Keratinocyte (primary cell): Measurements from ENCODE around the gene DOK6. TPM values are rescaled to one million over a fixed set of nuclear protein-coding genes. Genes with fewer than 3 reads are reported as not detected.

Experiments
- DNase-seq: peaks from one replicate; pipeline ENCODE4 v3.0.0-alpha.2; 2011; ENCODE audit warnings: low read depth, missing footprints, low spot score
- FAIRE-seq: peaks from 2 replicates; lab custom pipeline; 2011; peaks lifted over from hg19 to GRCh38; lab: Jason Lieb, UNC
- H2AFZ ChIP-seq: 2 replicates; pipeline ENCODE4 v1.6.0; 2012; ENCODE audit warnings: low read length, control low read depth, inconsistent platforms; ENCODE audit not compliant: control insufficient read depth
- H3K27ac ChIP-seq: 2 replicates; pipeline ENCODE4 v1.5.1; 2011; ENCODE audit warnings: low read length; ENCODE audit not compliant: control insufficient read depth, insufficient read depth
- H3K27me3 ChIP-seq: 3 replicates; pipeline ENCODE4 v1.6.0; 2011; ENCODE audit warnings: low read length; ENCODE audit not compliant: control insufficient read depth, insufficient read depth; ENCODE audit errors: extremely low read depth
- H3K36me3 ChIP-seq, 2 experiments: 2 replicates in 1 of 2; 3 replicates in 1 of 2; pipeline ENCODE4 v1.5.1; 2011; ENCODE audit warnings: low read length in 2 of 2, mild to moderate bottlenecking in 1 of 2; ENCODE audit not compliant: control insufficient read depth in 2 of 2, insufficient read depth in 2 of 2; ENCODE audit errors: extremely low read depth in 1 of 2
- H3K4me1 ChIP-seq: 3 replicates; pipeline ENCODE4 v1.5.1; 2011; ENCODE audit warnings: low read length; ENCODE audit not compliant: control insufficient read depth, insufficient read depth; ENCODE audit errors: extremely low read depth
- H3K4me2 ChIP-seq: 3 replicates; pipeline ENCODE4 v1.6.0; 2011; ENCODE audit warnings: low read depth, low read length; ENCODE audit not compliant: control insufficient read depth, insufficient read depth; ENCODE audit errors: extremely low read depth
- H3K4me3 ChIP-seq, 3 experiments: fragments of 200-600 bp in 1 of 3; sonication (generic) in 1 of 3; 2 replicates in 2 of 3; 3 replicates in 1 of 3; pipeline ENCODE4 v1.5.1; 2011 to 2016; ENCODE audit warnings: low read length in 3 of 3, mild to moderate bottlenecking in 3 of 3, control low read depth in 2 of 3, inconsistent platforms in 1 of 3, low read depth in 1 of 3, mixed read lengths in 1 of 3, mixed run types in 1 of 3, moderate library complexity in 1 of 3; ENCODE audit not compliant: control insufficient read depth in 2 of 3, insufficient read depth in 2 of 3; ENCODE audit errors: extremely low read depth in 1 of 3
- H3K79me2 ChIP-seq: 2 replicates; pipeline ENCODE4 v1.6.0; 2012; ENCODE audit warnings: low read length; ENCODE audit not compliant: control insufficient read depth, insufficient read depth
- H3K9ac ChIP-seq: 3 replicates; pipeline ENCODE4 v1.6.0; 2011; ENCODE audit warnings: low read length; ENCODE audit not compliant: control insufficient read depth, insufficient read depth; ENCODE audit errors: extremely low read depth
- H3K9me1 ChIP-seq: 3 replicates; pipeline ENCODE4 v1.6.0; 2011; ENCODE audit warnings: low read length; ENCODE audit not compliant: control insufficient read depth, insufficient read depth; ENCODE audit errors: extremely low read depth
- H3K9me3 ChIP-seq: 2 replicates; pipeline ENCODE4 v1.5.1; 2012; ENCODE audit warnings: low read depth, low read length; ENCODE audit not compliant: control insufficient read depth
- H4K20me1 ChIP-seq: 3 replicates; pipeline ENCODE4 v1.6.0; 2011; ENCODE audit warnings: low read length; ENCODE audit not compliant: control insufficient read depth, insufficient read depth; ENCODE audit errors: extremely low read depth
- CTCF ChIP-seq, 3 experiments: IDR thresholded peaks in 1 of 3; conservative IDR thresholded peaks in 1 of 3; optimal IDR thresholded peaks in 1 of 3; 2 replicates in 2 of 3; 3 replicates in 1 of 3; pipeline versions ENCODE3 to v1.5.1; 2011; ENCODE audit warnings: low read length in 3 of 3, mild to moderate bottlenecking in 3 of 3, moderate library complexity in 2 of 3, control low read depth in 1 of 3, inconsistent platforms in 1 of 3; ENCODE audit not compliant: insufficient read depth in 2 of 3; ENCODE audit errors: extremely low read depth in 1 of 3
- EZH2 ChIP-seq: IDR thresholded peaks from one replicate; pipeline ENCODE4 v1.6.1; 2012; ENCODE audit warnings: inconsistent platforms, mild to moderate bottlenecking, low read length, moderate library complexity
- dilution Hi-C: fragments of 300-500 bp; cut with MboI; formaldehyde crosslinking; loops from one replicate; pipeline ENCODE4 v1.7.0; 2020; ENCODE audit warnings: low sequenced_read_pairs; ENCODE audit not compliant: extremely low pct_ligation_motif_present
- polyA plus RNA-seq, 5 experiments: library from polyadenylated mRNA; depleted of rRNA in 3 of 5; stranded (reverse) in 3 of 5; stranded (forward) in 1 of 5; unstranded in 1 of 5; fragments of >200 nt; gene quantifications; 1 replicate in 1 of 5; 2 replicates in 3 of 5; 3 replicates in 1 of 5; pipeline versions ENCODE4 v1.2.1 to v1.2.3, GENCODE V29; 2011 to 2012; ENCODE audit warnings: missing spikeins in 2 of 5, low read depth in 1 of 5, low replicate concordance in 1 of 5

Gene DOK6
- polyA plus RNA-seq, 1 donor (not counting 4 experiments of a cell fraction or from before 2014, with no cell fraction given): not detected

- Histone ChIP-seq H4K20me1 (no peaks in the 10 kb centered on the region), H3K4me1 (no peaks in the 10 kb centered on the region), H3K9me1 (no peaks in the 10 kb centered on the region), H2AFZ (no peak overlapping the region), H3K4me3 (no peak overlapping the region), H3K4me2 (no peak overlapping the region), H3K9ac (no peak overlapping the region), H3K9me3 (no peaks in the 10 kb centered on the region), H3K27ac (no peak overlapping the region), H3K79me2 (no peaks in the 10 kb centered on the region), H3K36me3 (no peaks in the 10 kb centered on the region), H3K27me3 (no peaks in the 10 kb centered on the region)
- no peak for FAIRE-seq
- TF ChIP-seq CTCF (optimal IDR thresholded peaks at IDR 0.05 in 1 of 3, IDR thresholded peaks at IDR 0.05 in 1 of 3, conservative IDR thresholded peaks at IDR 0.05 in 1 of 3; ENCODE audit: extremely low read depth in 1 of 3, insufficient read depth in 2 of 3, low read length in 3 of 3) (no peak), EZH2 (no peak)
- dilution Hi-C loops: no loop called here
- no peak for DNase-seq
These were observed 352.2 kb downstream of the DOK6 start for GRCh38 chr18:69752737-69753380.

GRCh38 chr18:69754108-69754507, 353.4 kb downstream of the DOK6 start:
- no peak for TF ChIP-seq EZH2
- TF ChIP-seq CTCF (optimal IDR thresholded peaks at IDR 0.05 in 1 of 3, IDR thresholded peaks at IDR 0.05 in 1 of 3, conservative IDR thresholded peaks at IDR 0.05 in 1 of 3; ENCODE audit: extremely low read depth in 1 of 3, insufficient read depth in 2 of 3, low read length in 3 of 3): no peak
- no peak for FAIRE-seq
- Histone ChIP-seq H4K20me1 (no peaks in the 10 kb centered on the region), H3K9ac (no peak overlapping the region), H3K4me2 (no peak overlapping the region), H3K27me3 (no peaks in the 10 kb centered on the region), H2AFZ (no peak overlapping the region), H3K36me3 (no peaks in the 10 kb centered on the region), H3K4me3 (no peak overlapping the region), H3K9me3 (no peaks in the 10 kb centered on the region), H3K9me1 (no peaks in the 10 kb centered on the region), H3K4me1 (no peaks in the 10 kb centered on the region), H3K27ac (no peak overlapping the region), H3K79me2 (no peaks in the 10 kb centered on the region)
- DNase-seq: no peak
- dilution Hi-C loops: no loop called here
